Peyer's patch (tissue), 4 donors: ENCODE results near the gene VCL.

Experiments
- CTCF ChIP-seq, 6 experiments: fragments of 450-650 bp in 4 of 6; fragments of 200-600 bp in 2 of 6; sonication (generic) in 1 of 6; IDR thresholded peaks; one replicate each; pipeline ENCODE4 v1.5.1; 2017 to 2019; ENCODE audit warnings: antibody characterized with exemption in 6 of 6, mild to moderate bottlenecking in 3 of 6, moderate library complexity in 1 of 6
- POLR2A ChIP-seq, 2 donors: fragments of 450-650 bp; IDR thresholded peaks; one replicate each; pipeline ENCODE4 v1.5.1; 2017; ENCODE audit warnings: antibody characterized with exemption in 2 of 2, mild to moderate bottlenecking in 2 of 2, moderate library complexity in 2 of 2

GRCh38 chr10:73989594-73990150 lies 8.2 kb upstream of the VCL start:
- TF ChIP-seq CTCF (IDR thresholded peaks at IDR 0.05) (no peak), POLR2A (IDR thresholded peaks at IDR 0.05) (no peak)
